ENCODE data around the gene HID1.

DNA sequence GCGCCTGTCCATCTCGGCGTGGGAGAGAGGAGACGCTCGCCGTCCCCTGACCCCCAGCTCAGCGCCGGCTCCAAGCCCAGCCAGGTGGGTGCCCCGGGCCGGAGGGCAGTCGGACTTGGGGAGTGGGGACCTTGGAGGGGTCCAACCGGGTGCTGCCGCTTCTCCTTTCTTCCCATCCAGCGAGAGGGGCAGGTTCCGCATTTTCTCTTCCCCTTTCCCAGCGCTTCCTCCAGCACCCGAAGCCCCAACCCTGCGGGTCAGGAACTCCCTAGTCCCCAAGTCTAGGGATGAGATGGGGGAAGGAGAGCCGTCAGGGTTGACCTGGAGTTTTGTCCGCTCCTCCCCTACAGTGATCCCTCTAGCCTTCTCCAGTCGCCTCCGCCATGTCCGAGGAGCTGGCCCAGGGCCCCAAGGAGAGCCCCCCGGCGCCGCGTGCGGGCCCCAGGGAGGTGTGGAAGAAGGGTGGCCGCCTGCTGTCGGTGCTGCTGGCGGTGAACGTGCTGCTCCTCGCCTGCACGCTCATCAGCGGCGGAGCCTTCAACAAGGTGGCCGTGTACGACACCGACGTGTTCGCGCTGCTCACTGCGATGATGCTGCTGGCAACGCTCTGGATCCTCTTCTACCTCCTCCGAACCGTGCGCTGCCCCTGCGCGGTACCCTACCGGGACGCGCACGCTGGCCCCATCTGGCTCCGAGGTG lies 48.2 kb downstream of the HID1 start, which contains the start of gene OTOP2:
- TF ChIP-seq CTCF (IDR thresholded peaks at IDR 0.05) (no peak), POLR2A (IDR thresholded peaks at IDR 0.05) (no peak)
